K562 (cell line): ENCODE data around the gene GLIS1.

ENCODE experiments used
- CBX3 ChIP-seq, 2 experiments: IDR thresholded peaks; 1 replicate in 1 of 2; 2 replicates in 1 of 2; pipeline ENCODE4 v1.6.1; 2012; ENCODE audit warnings: inconsistent platforms in 2 of 2, low read length in 2 of 2, borderline replicate concordance in 1 of 2, control low read depth in 1 of 2
- NR2C2 ChIP-seq, 2 experiments: fragments of 200-800 bp in 1 of 2; sonication (Bioruptor generic) in 1 of 2; sonication (generic) in 1 of 2; formaldehyde crosslinking in 1 of 2; IDR thresholded peaks; 2 replicates each; pipeline versions ENCODE4 v1.6.1 to v1.8.0; 2016 to 2022; ENCODE audit warnings: mild to moderate bottlenecking in 1 of 2, missing compliant biosample characterization in 1 of 2, missing genetic modification characterization in 1 of 2, missing genetic modification reagents in 1 of 2
- POLR2AphosphoS5 ChIP-seq: IDR thresholded peaks from 2 replicates; pipeline ENCODE4 v1.6.1; 2011; ENCODE audit warnings: mild to moderate bottlenecking, low read depth, low read length, moderate library complexity; ENCODE audit not compliant: control insufficient read depth, insufficient read depth
- RBFOX2 ChIP-seq: fragments of 200-400 bp; formaldehyde crosslinking; IDR thresholded peaks from 2 replicates; pipeline ENCODE4 v1.6.1; 2017; ENCODE audit warnings: low read depth, mild to moderate bottlenecking, low read length, moderate library complexity
- SMC3 ChIP-seq: conservative IDR thresholded peaks from 2 replicates; pipeline ENCODE4 v1.6.1; 2011; ENCODE audit warnings: low read depth, low read length, improper control_type of control experiment; ENCODE audit not compliant: insufficient read depth
- TARDBP ChIP-seq: fragments of 450-650 bp; IDR thresholded peaks from 2 replicates; pipeline ENCODE4 v1.6.1; 2016
- ZNF384 ChIP-seq: IDR thresholded peaks from 2 replicates; pipeline ENCODE4 v1.6.1; 2012; ENCODE audit warnings: low read depth, low read length, improper control_type of control experiment

DNA sequence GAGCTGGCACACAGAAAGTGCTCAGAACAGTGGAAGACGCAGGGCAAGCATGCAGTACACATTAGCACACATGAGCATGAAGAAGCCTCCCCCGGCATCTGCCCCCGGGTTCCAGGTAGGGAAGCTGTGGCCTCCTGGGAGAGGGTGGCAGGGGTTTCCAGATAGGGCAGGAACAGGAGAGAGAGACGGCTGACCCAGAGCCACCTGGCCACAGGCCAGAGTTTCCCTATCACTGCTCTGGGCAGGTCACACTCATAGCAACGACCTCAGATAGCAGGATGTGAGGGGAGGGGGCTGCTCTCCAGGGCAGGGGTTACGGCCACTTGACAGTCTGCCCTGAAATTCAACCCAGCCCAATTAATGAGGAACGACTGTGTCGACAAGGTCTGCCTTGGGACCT lies 36.6 kb downstream of the GLIS1 start:
- TF ChIP-seq ZNF384, result no peak
- TF ChIP-seq SMC3, result no peak
- no peak for TF ChIP-seq POLR2AphosphoS5
- TF ChIP-seq TARDBP, result no peak
- no peak for TF ChIP-seq NR2C2 (CRISPR knock-in tag; IDR thresholded peaks at IDR 0.05)
- TF ChIP-seq NR2C2 (tag; IDR thresholded peaks at IDR 0.05), result no peak
- no peak for TF ChIP-seq RBFOX2
- no peak for TF ChIP-seq CBX3 (IDR thresholded peaks at IDR 0.05; ENCODE audit: borderline replicate concordance in 1 of 2, low read length in 2 of 2)
